IMR-90 (cell line): Measurements from ENCODE around the gene ZNF12. TPM values are rescaled to one million over a fixed set of nuclear protein-coding genes. Genes with fewer than 3 reads are reported as not detected.
A peak's percentile ranks its signal among the peaks of the same experiment; 100 is the strongest.

ENCODE experiments used
- ATAC-seq: fragments of 200-7000 bp; cut with Tn5 transposase; 2 replicates; pipeline ENCODE4 v1.9.1; 2020; ENCODE audit warnings: low read depth, mild to moderate bottlenecking, moderate library complexity
- BruUV-seq: library from RNA; stranded (reverse); fragments of 400-500 nt; replicated peaks from 2 replicates; lab custom pipeline; 2021; lab: Mats Ljungman, UMichigan
- CTCF ChIA-PET: fragments of 300-600 bp; formaldehyde crosslinking; extraction: SDS; loops from one replicate; lab custom pipeline; 2021; ENCODE audit warnings: antibody characterized with exemption; lab: Yijun Ruan, JAX
- POLR2A ChIA-PET: fragments of 300-600 bp; sonication (Branson Sonifier 250); formaldehyde crosslinking; loops from one replicate; lab custom pipeline; 2022; ENCODE audit warnings: antibody characterized with exemption; ENCODE audit not compliant: unreplicated experiment; lab: Charles Lee
- DNase-seq: peaks from one replicate; pipeline ENCODE4 v3.0.0; 2013
- H2AFZ ChIP-seq: replicated peaks from 2 replicates; pipeline ENCODE3; 2013; ENCODE audit warnings: low read length, mild to moderate bottlenecking; ENCODE audit not compliant: poor library complexity
- H2AK5ac ChIP-seq: 2 replicates; pipeline ENCODE4 v1.6.1; 2013; ENCODE audit warnings: low read depth, low read length, inconsistent platforms
- H2AK9ac ChIP-seq: replicated peaks from 2 replicates; pipeline ENCODE3; 2013; ENCODE audit warnings: mild to moderate bottlenecking, low read depth, low read length, moderate library complexity; ENCODE audit not compliant: poor library complexity
- H2BK120ac ChIP-seq: 2 replicates; pipeline ENCODE4 v1.6.1; 2013; ENCODE audit warnings: low read depth, low read length, inconsistent platforms
- H2BK15ac ChIP-seq: 3 replicates; pipeline ENCODE4 v1.6.1; 2013; ENCODE audit warnings: low read depth, low read length, inconsistent platforms
- H2BK20ac ChIP-seq: 2 replicates; pipeline ENCODE4 v1.6.1; 2013; ENCODE audit warnings: low read depth, mild to moderate bottlenecking, inconsistent platforms, low read length, moderate library complexity
- H2BK5ac ChIP-seq: 2 replicates; pipeline ENCODE4 v1.6.1; 2013; ENCODE audit warnings: mild to moderate bottlenecking, low read depth, low read length, inconsistent platforms; ENCODE audit not compliant: poor library complexity, severe bottlenecking
- H3K14ac ChIP-seq: replicated peaks from 2 replicates; pipeline ENCODE4 v1.6.1; 2013; ENCODE audit warnings: low read depth, low read length, inconsistent platforms
- H3K18ac ChIP-seq: 2 replicates; pipeline ENCODE4 v1.6.1; 2013; ENCODE audit warnings: low read depth, low read length, control low read depth
- H3K23ac ChIP-seq: 2 replicates; pipeline ENCODE4 v1.6.1; 2013; ENCODE audit warnings: low read depth, low read length, inconsistent platforms
- H3K27ac ChIP-seq: 2 replicates; pipeline ENCODE4 v1.5.1; 2013; ENCODE audit warnings: mild to moderate bottlenecking, control low read depth, low read length; ENCODE audit not compliant: insufficient read depth
- H3K27me3 ChIP-seq: 2 replicates; pipeline ENCODE4 v1.6.1; 2013; ENCODE audit warnings: low read length; ENCODE audit not compliant: control insufficient read depth, insufficient read depth
- H3K36me3 ChIP-seq: 2 replicates; pipeline ENCODE4 v1.6.1; 2013; ENCODE audit warnings: low read length, mixed read lengths; ENCODE audit not compliant: control insufficient read depth, insufficient read depth
- H3K4ac ChIP-seq: 2 replicates; pipeline ENCODE4 v1.6.1; 2013; ENCODE audit warnings: low read depth, low read length, inconsistent platforms
- H3K4me1 ChIP-seq: 2 replicates; pipeline ENCODE4 v1.6.1; 2013; ENCODE audit warnings: low read length, mixed read lengths; ENCODE audit not compliant: control insufficient read depth, insufficient read depth
- H3K4me2 ChIP-seq: 2 replicates; pipeline ENCODE4 v1.6.1; 2013; ENCODE audit warnings: low read depth, mild to moderate bottlenecking, control low read depth, low read length, moderate library complexity
- H3K4me3 ChIP-seq: 2 replicates; pipeline ENCODE4 v1.5.1; 2013; ENCODE audit warnings: low read depth, mild to moderate bottlenecking, control low read depth, low read length, moderate library complexity; ENCODE audit not compliant: insufficient read depth
- H3K56ac ChIP-seq: 2 replicates; pipeline ENCODE4 v1.6.1; 2013; ENCODE audit warnings: low read length, inconsistent platforms; ENCODE audit not compliant: insufficient read depth; ENCODE audit errors: extremely low read depth
- H3K79me1 ChIP-seq, 2 experiments: 2 replicates each; pipeline ENCODE4 v1.6.1; 2013; ENCODE audit warnings: low read length in 2 of 2, inconsistent platforms in 1 of 2, low read depth in 1 of 2
- H3K9ac ChIP-seq: 2 replicates; pipeline ENCODE4 v1.6.1; 2013; ENCODE audit warnings: low read depth, low read length, control low read depth
- H3K9me1 ChIP-seq: 2 replicates; pipeline ENCODE4 v1.6.1; 2013; ENCODE audit warnings: low read length, inconsistent platforms; ENCODE audit not compliant: insufficient read depth
- H3K9me3 ChIP-seq: 2 replicates; pipeline ENCODE4 v1.6.1; 2013; ENCODE audit warnings: low read length; ENCODE audit not compliant: control insufficient read depth, insufficient read depth
- H4K20me1 ChIP-seq: 2 replicates; pipeline ENCODE4 v1.6.1; 2013; ENCODE audit warnings: low read length, inconsistent platforms; ENCODE audit not compliant: insufficient read depth
- H4K5ac ChIP-seq: 2 replicates; pipeline ENCODE4 v1.6.1; 2013; ENCODE audit warnings: mild to moderate bottlenecking, low read depth, low read length, control low read depth
- H4K8ac ChIP-seq, 2 experiments: 2 replicates each; pipeline ENCODE4 v1.6.1; 2013; ENCODE audit warnings: low read depth in 2 of 2, low read length in 2 of 2, control low read depth in 1 of 2, inconsistent platforms in 1 of 2
- H4K91ac ChIP-seq: 2 replicates; pipeline ENCODE4 v1.6.1; 2013; ENCODE audit warnings: low read depth, low read length, inconsistent platforms; ENCODE audit not compliant: insufficient read depth
- BHLHE40 ChIP-seq: fragments of 150-350 bp; IDR thresholded peaks from 2 replicates; pipeline ENCODE4 v1.6.1; 2016; ENCODE audit warnings: mild to moderate bottlenecking, low read depth, low read length
- CEBPB ChIP-seq: IDR thresholded peaks from 2 replicates; pipeline ENCODE4 v1.6.1; 2012; ENCODE audit warnings: low read depth, low read length, improper control_type of control experiment
- CHD1 ChIP-seq: IDR thresholded peaks from 2 replicates; pipeline ENCODE4 v1.6.1; 2012; ENCODE audit warnings: low read depth, low read length, improper control_type of control experiment
- CTCF ChIP-seq: conservative IDR thresholded peaks from 2 replicates; pipeline ENCODE4 v1.5.1; 2012; ENCODE audit warnings: mild to moderate bottlenecking, low read depth, low read length, improper control_type of control experiment
- ELK1 ChIP-seq: fragments of 150-350 bp; IDR thresholded peaks from 2 replicates; pipeline ENCODE4 v1.6.1; 2016; ENCODE audit warnings: low read depth, mild to moderate bottlenecking, low read length, moderate library complexity, borderline replicate concordance
- FOS ChIP-seq: fragments of 150-350 bp; IDR thresholded peaks from 2 replicates; pipeline ENCODE4 v1.6.1; 2016; ENCODE audit warnings: low read depth, low read length
- MAFK ChIP-seq: IDR thresholded peaks from 2 replicates; pipeline ENCODE4 v1.6.1; 2012; ENCODE audit warnings: low read depth, low read length, improper control_type of control experiment
- MAZ ChIP-seq: IDR thresholded peaks from 2 replicates; pipeline ENCODE4 v1.6.1; 2012; ENCODE audit warnings: low read depth, mild to moderate bottlenecking, low read length, improper control_type of control experiment, moderate library complexity, borderline replicate concordance
- MXI1 ChIP-seq: IDR thresholded peaks from 2 replicates; pipeline ENCODE4 v1.6.1; 2012; ENCODE audit warnings: low read depth, mild to moderate bottlenecking, low read length, moderate library complexity, borderline replicate concordance
- NFE2L2 ChIP-seq: fragments of 150-350 bp; IDR thresholded peaks from 2 replicates; pipeline ENCODE4 v1.6.1; 2016; ENCODE audit warnings: low read depth, mild to moderate bottlenecking, low read length
- POLR2A ChIP-seq: IDR thresholded peaks from 2 replicates; pipeline ENCODE4 v1.6.1; 2012; ENCODE audit warnings: mild to moderate bottlenecking, low read depth, low read length
- RAD21 ChIP-seq: IDR thresholded peaks from 2 replicates; pipeline ENCODE4 v1.6.1; 2012; ENCODE audit warnings: low read length, improper control_type of control experiment
- RCOR1 ChIP-seq: IDR thresholded peaks from 2 replicates; pipeline ENCODE4 v1.6.1; 2012; ENCODE audit warnings: mild to moderate bottlenecking, low read length, improper control_type of control experiment; ENCODE audit not compliant: insufficient replicate concordance
- RFX5 ChIP-seq: IDR thresholded peaks from 2 replicates; pipeline ENCODE4 v1.8.0; 2012; ENCODE audit warnings: low read depth, mild to moderate bottlenecking, low read length, moderate library complexity
- SMC3 ChIP-seq: fragments of 150-350 bp; IDR thresholded peaks from 2 replicates; pipeline ENCODE4 v1.6.1; 2016; ENCODE audit warnings: low read depth, mild to moderate bottlenecking, antibody characterized with exemption, low read length, moderate library complexity
- USF2 ChIP-seq: fragments of 150-350 bp; IDR thresholded peaks from 2 replicates; pipeline ENCODE4 v1.6.1; 2017; ENCODE audit warnings: mild to moderate bottlenecking, antibody characterized with exemption, low read length, low read depth
- WGBS, 2 experiments: methylation state at CpG; one replicate each; pipeline versions ENCODE4 v1.1.5 to v1.1.7; 2013; ENCODE audit warnings: missing lambda C conversion rate in 2 of 2; ENCODE audit not compliant: insufficient read length in 1 of 2; ENCODE audit errors: extremely low coverage in 2 of 2; 5-methylcytosine and 5-hydroxymethylcytosine counted together
- dilution Hi-C: fragments of 300-500 bp; cut with HindIII; formaldehyde crosslinking; loops from one replicate; pipeline ENCODE4 v1.14.3; 2018; ENCODE audit warnings: low sequenced_read_pairs; ENCODE audit not compliant: unreplicated experiment
- in situ Hi-C: fragments of 300-500 bp; cut with MboI; formaldehyde crosslinking; loops from 3 replicates; pipeline ENCODE4 v1.14.3; 2019; ENCODE audit warnings: low sequenced_read_pairs, inconsistent platforms, mixed read lengths
- intact Hi-C: fragments of 100-400 bp; cut with micrococcal nuclease; formaldehyde crosslinking; loops from 2 replicates; pipeline ENCODE4 v1.10.0; 2022
- polyA plus RNA-seq, 3 experiments: library from polyadenylated mRNA; depleted of rRNA; stranded (reverse); fragments of >200 nt; gene quantifications; 2 replicates each; pipeline ENCODE4 v1.2.3, GENCODE V29; 2012; ENCODE audit warnings: low replicate concordance in 1 of 3
- total RNA-seq: library from RNA; depleted of rRNA; stranded (reverse); fragments of >200 nt; gene quantifications from 2 replicates; pipeline ENCODE4 v1.2.3, GENCODE V29; 2012

ZNF12 gene
- total and polyA plus RNA-seq, 2 of the 4 experiments (the other 2 are of a cell fraction): 8.2 to 20.8 TPM

- Histone ChIP-seq H2BK20ac (no peak overlapping the region), H3K27me3 (no peaks in the 10 kb centered on the region; the same call in 1 of the 2 replicates), H4K91ac (no peak overlapping the region), H2AK9ac (no peak overlapping the region), H2AFZ (no peak overlapping the region), H3K9me3 (peaks cover 13% of the 10 kb centered on the region; the same call in 1 of the 2 replicates), H3K27ac (no peak overlapping the region), H3K4ac (no peak overlapping the region), H4K8ac (no peak overlapping the region), H2BK15ac (no peak overlapping the region), H3K36me3 (peaks cover 29% of the 10 kb centered on the region; the same call in 1 of the 2 replicates), H2AK5ac (no peak overlapping the region), H3K56ac (no peak overlapping the region), H4K20me1 (no peaks in the 10 kb centered on the region), H3K23ac (no peak overlapping the region), H3K18ac (no peak overlapping the region), H3K9me1 (no peaks in the 10 kb centered on the region), H3K4me1 (no peaks in the 10 kb centered on the region), H3K14ac (no peak overlapping the region), H2BK5ac (no peak overlapping the region), H3K4me2 (no peak overlapping the region), H3K9ac (no peak overlapping the region), H2BK120ac (no peak overlapping the region), H4K5ac (no peak overlapping the region), H3K79me1 (no peaks in the 10 kb centered on the region), H3K4me3 (no peak overlapping the region)
- TF ChIP-seq MXI1 (no peak), RCOR1 (no peak), CEBPB (no peak), POLR2A (no peak), SMC3 (no peak), MAZ (no peak), USF2 (no peak), FOS (no peak), ELK1 (no peak), BHLHE40 (no peak), CHD1 (no peak), CTCF (no peak), MAFK (no peak), RFX5 (no peak), RAD21 (no peak), NFE2L2 (no peak)
- intact Hi-C loops (no loop called here), in situ Hi-C loops (no loop called here), dilution Hi-C loops (no loop called here)
- ChIA-PET CTCF (no interaction called here), POLR2A (no interaction called here)
- BruUV-seq: no TSS peak
- ATAC-seq (peak; percentile 34), DNase-seq (no peak)
- 61% methylated on average over 5 of the region's 11 CpGs; no CpG with 5 or more reads in 1 of the 2 experiments for WGBS, 2 experiments
These were observed 48.0 kb downstream of the ZNF12 start for GRCh38 chr7:6658618-6659345.
